Endodermal cell (in vitro differentiated cells): ENCODE data around the gene ARHGAP21. TPM values are rescaled to one million over a fixed set of nuclear protein-coding genes. Genes with fewer than 3 reads are reported as not detected.

ENCODE experiments used
- DNase-seq: peaks from one replicate; pipeline ENCODE4 v3.0.0-alpha.2; 2017
- H3K27ac ChIP-seq: 2 replicates; pipeline ENCODE4 v1.5.1; 2013; ENCODE audit warnings: mild to moderate bottlenecking, low read depth, low read length, moderate library complexity
- H3K27me3 ChIP-seq: 2 replicates; pipeline ENCODE4 v1.6.1; 2013; ENCODE audit warnings: mild to moderate bottlenecking, low read length, moderate library complexity; ENCODE audit not compliant: insufficient read depth, control insufficient read depth, poor library complexity, severe bottlenecking
- H3K36me3 ChIP-seq: 2 replicates; pipeline ENCODE4 v1.7.0; 2013; ENCODE audit warnings: mild to moderate bottlenecking, low read length, moderate library complexity; ENCODE audit not compliant: control insufficient read depth, insufficient read depth
- H3K4me1 ChIP-seq: one replicate; pipeline ENCODE4 v1.7.0; 2013; ENCODE audit warnings: low read length; ENCODE audit not compliant: control insufficient read depth, insufficient read depth
- H3K4me3 ChIP-seq: 2 replicates; pipeline ENCODE4 v1.5.1; 2013; ENCODE audit warnings: mild to moderate bottlenecking, low read length, moderate library complexity
- H3K9ac ChIP-seq: 2 replicates; pipeline ENCODE4 v1.6.1; 2013; ENCODE audit warnings: mild to moderate bottlenecking, low read length, moderate library complexity; ENCODE audit not compliant: poor library complexity, severe bottlenecking; ENCODE audit errors: extremely low read depth
- H3K9me3 ChIP-seq: 2 replicates; pipeline ENCODE4 v1.6.1; 2013; ENCODE audit warnings: mild to moderate bottlenecking, low read length, moderate library complexity; ENCODE audit not compliant: control insufficient read depth
- H3K27ac Mint-ChIP-seq: 2 replicates; pipeline ENCODE4 v1.8.0; 2020; ENCODE audit warnings: mixed read lengths
- H3K27me3 Mint-ChIP-seq: 2 replicates; pipeline ENCODE4 v1.8.0; 2021; ENCODE audit warnings: mild to moderate bottlenecking, mixed read lengths; ENCODE audit not compliant: insufficient read depth
- H3K36me3 Mint-ChIP-seq: 2 replicates; pipeline ENCODE4 v1.8.0; 2020; ENCODE audit warnings: low read depth, mixed read lengths
- H3K4me1 Mint-ChIP-seq: 2 replicates; pipeline ENCODE4 v1.8.0; 2020; ENCODE audit warnings: mixed read lengths
- H3K4me3 Mint-ChIP-seq: 2 replicates; pipeline ENCODE4 v1.8.0; 2020; ENCODE audit warnings: mild to moderate bottlenecking, moderate library complexity, mixed read lengths
- H3K9me3 Mint-ChIP-seq: 2 replicates; pipeline ENCODE4 v1.8.0; 2020; ENCODE audit warnings: mild to moderate bottlenecking, mixed read lengths
- WGBS, 2 experiments: methylation state at CpG; one replicate each; pipeline versions ENCODE4 v1.1.5 to v1.1.7; 2013; ENCODE audit warnings: missing lambda C conversion rate in 2 of 2, mixed read lengths in 1 of 2; ENCODE audit not compliant: insufficient coverage in 1 of 2, insufficient read length in 1 of 2; 5-methylcytosine and 5-hydroxymethylcytosine counted together
- total RNA-seq, 2 donors: library from RNA; stranded (reverse); fragmentation: NEBNext Ultra II Directional in 1 of 2; extraction: Animal tissue kit (Norgen Biotek cat#: 25700) in 1 of 2; gene quantifications; 2 replicates in 1 of 2; 3 replicates in 1 of 2; pipeline ENCODE4 v1.2.1, GENCODE V29; 2021
- TF ChIP-seq, protein P1 (sequence below): fragments of 200-600 bp; sonication (generic); conservative IDR thresholded peaks from 2 replicates; pipeline ENCODE4 v1.5.0; 2021; ENCODE audit warnings: antibody characterized with exemption, mild to moderate bottlenecking

Gene ARHGAP21
- total RNA-seq, 2 donors from 2014 or later, result 51.6 to 69.7 TPM

DNA sequence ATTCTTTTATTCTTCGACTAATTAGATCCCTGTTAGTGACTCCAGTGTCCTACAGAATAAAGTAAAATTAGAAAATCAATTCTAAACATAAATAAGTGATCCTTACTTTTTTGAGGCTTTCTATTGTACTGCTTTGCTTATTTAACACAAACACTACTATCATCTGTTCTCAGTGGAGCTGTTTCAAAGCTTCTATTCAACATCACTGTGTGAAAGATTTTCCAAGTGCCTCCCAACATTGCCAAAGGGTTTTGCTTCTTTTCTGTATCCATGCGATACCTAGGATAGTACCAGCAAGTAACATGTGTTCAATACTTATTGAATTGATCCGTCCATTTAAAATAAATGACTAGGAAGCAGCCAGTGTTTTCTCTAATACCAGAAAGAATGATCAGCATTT, 125.7 kb downstream of the ARHGAP21 start:
- H3K27ac Mint-ChIP-seq, result no peak overlapping the region

DNA sequence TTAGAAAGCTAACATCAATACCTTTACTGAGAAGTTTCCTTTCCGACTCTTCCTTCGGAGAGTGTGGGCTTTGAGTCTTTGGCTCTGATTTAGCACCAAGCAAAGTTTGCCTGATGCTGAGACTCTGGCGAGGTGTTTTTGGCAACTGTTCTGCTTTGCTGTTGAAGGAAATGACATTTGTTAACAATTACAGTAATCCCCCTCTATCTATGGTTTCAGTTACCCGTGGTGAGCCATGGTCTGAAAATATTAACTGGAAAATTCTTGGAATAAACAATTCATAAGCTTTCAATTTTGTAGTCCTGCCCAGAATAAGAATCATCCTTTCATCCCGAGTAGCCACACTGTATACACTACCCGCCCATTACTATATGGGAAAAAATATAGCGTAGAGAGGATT, 126.3 kb downstream of the ARHGAP21 start:
- peaks cover 92% of the 10 kb centered on the region for H3K36me3 ChIP-seq
- no peaks in the 10 kb centered on the region for H3K27me3 Mint-ChIP-seq
- DNase-seq, result no peak

More for the DNA sequence above, 125.7 kb downstream of the ARHGAP21 start:
- Histone ChIP-seq H3K9me3 (no peaks in the 10 kb centered on the region), H3K36me3 (peaks cover 90% of the 10 kb centered on the region), H3K9ac (no peak overlapping the region), H3K4me3 (no peak overlapping the region), H3K4me1 (peaks cover 4% of the 10 kb centered on the region), H3K27ac (no peak overlapping the region), H3K27me3 (no peaks in the 10 kb centered on the region)
- no peak overlapping the region for H3K4me3 Mint-ChIP-seq
- no peak for DNase-seq
- 92 to 100% methylated on average over 2 to 3 of the region's 3 CpGs for WGBS, 2 experiments
- peaks cover 8% of the 10 kb centered on the region for H3K4me1 Mint-ChIP-seq
- no peaks in the 10 kb centered on the region for H3K27me3 Mint-ChIP-seq
- no peaks in the 10 kb centered on the region for H3K9me3 Mint-ChIP-seq
- H3K36me3 Mint-ChIP-seq, result peaks cover 66% of the 10 kb centered on the region
- TF ChIP-seq, protein P1, sequence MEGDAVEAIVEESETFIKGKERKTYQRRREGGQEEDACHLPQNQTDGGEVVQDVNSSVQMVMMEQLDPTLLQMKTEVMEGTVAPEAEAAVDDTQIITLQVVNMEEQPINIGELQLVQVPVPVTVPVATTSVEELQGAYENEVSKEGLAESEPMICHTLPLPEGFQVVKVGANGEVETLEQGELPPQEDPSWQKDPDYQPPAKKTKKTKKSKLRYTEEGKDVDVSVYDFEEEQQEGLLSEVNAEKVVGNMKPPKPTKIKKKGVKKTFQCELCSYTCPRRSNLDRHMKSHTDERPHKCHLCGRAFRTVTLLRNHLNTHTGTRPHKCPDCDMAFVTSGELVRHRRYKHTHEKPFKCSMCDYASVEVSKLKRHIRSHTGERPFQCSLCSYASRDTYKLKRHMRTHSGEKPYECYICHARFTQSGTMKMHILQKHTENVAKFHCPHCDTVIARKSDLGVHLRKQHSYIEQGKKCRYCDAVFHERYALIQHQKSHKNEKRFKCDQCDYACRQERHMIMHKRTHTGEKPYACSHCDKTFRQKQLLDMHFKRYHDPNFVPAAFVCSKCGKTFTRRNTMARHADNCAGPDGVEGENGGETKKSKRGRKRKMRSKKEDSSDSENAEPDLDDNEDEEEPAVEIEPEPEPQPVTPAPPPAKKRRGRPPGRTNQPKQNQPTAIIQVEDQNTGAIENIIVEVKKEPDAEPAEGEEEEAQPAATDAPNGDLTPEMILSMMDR, result no peak

DNA sequence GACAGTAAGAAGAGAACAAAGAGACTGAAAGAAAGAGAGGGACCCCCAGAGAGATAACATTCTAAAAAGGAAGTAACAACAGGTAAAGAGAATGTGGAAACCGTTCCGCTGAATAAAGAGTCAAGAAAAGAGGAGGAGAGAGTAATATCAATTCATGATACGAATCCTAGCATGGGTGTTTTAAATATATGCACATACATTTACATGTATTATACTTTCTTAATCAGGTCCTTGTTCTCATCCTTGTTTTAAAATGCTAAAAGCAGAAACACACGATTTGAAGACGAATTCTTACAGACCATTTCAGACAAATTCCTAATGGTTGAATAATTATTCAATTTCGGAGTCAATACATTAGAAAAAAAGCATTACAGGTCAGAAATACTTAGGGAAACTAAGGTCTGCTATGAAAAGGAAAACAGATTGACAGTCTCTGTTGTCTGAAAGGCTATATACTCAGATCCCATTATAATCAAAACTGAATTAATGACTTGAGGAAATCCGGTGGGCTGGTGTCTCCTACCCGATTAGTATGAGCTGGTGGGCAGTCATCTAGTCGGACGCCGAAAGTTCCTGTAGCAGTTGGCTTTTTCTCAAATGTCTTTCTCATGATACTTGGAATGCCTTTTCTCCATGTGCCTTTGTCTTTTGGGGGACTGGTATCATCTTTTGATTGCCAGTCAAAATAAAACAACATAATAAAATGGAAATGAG, 127.3 kb downstream of the ARHGAP21 start:
- no peak for DNase-seq
- H3K4me1 Mint-ChIP-seq, result peaks cover 8% of the 10 kb centered on the region
- H3K36me3 Mint-ChIP-seq, result peaks cover 71% of the 10 kb centered on the region
- Histone ChIP-seq H3K27me3 (no peaks in the 10 kb centered on the region), H3K9me3 (no peaks in the 10 kb centered on the region), H3K9ac (no peak overlapping the region), H3K4me3 (no peak overlapping the region), H3K27ac (no peak overlapping the region), H3K36me3 (peaks cover 94% of the 10 kb centered on the region), H3K4me1 (peaks cover 4% of the 10 kb centered on the region)
- H3K4me3 Mint-ChIP-seq, result no peak overlapping the region
- H3K27me3 Mint-ChIP-seq, result no peaks in the 10 kb centered on the region
- H3K9me3 Mint-ChIP-seq, result no peaks in the 10 kb centered on the region
- TF ChIP-seq, protein P1, result no peak
- no peak overlapping the region for H3K27ac Mint-ChIP-seq
- 86 to 91% methylated on average over 5 to 10 of the region's 11 CpGs for WGBS, 2 experiments

More for the DNA sequence above, 126.3 kb downstream of the ARHGAP21 start:
- Mint-ChIP-seq H3K4me3 (no peak overlapping the region), H3K4me1 (peaks cover 8% of the 10 kb centered on the region), H3K36me3 (peaks cover 66% of the 10 kb centered on the region), H3K27ac (no peak overlapping the region), H3K9me3 (no peaks in the 10 kb centered on the region)
- TF ChIP-seq, protein P1, result no peak
- Histone ChIP-seq H3K27me3 (no peaks in the 10 kb centered on the region), H3K27ac (no peak overlapping the region), H3K4me3 (no peak overlapping the region), H3K9ac (no peak overlapping the region), H3K4me1 (peaks cover 4% of the 10 kb centered on the region), H3K9me3 (no peaks in the 10 kb centered on the region)
- 92 to 94% methylated on average over 3 to 7 of the region's 7 CpGs for WGBS, 2 experiments
